ENCODE results near the gene ADAMTS20.
A peak's percentile ranks its signal among the peaks of the same experiment; 100 is the strongest.

- TF ChIP-seq CTCF (IDR thresholded peaks at IDR 0.05) (peak in 2 of 4 experiments; percentile 28 to 51), EP300 (IDR thresholded peaks at IDR 0.05) (no peak)
These were observed 107.0 kb downstream of the ADAMTS20 start for GRCh38 chr12:43444940-43445564.
